Esophagus muscularis mucosa (tissue), 4 donors: Measurements from ENCODE around the gene ZNF526. TPM values are rescaled to one million over a fixed set of nuclear protein-coding genes. Genes with fewer than 3 reads are reported as not detected.

ENCODE experiments used
- DNase-seq: peaks from one replicate; pipeline ENCODE4 v3.0.0-alpha.2; 2017; ENCODE audit errors: extremely low spot score
- H3K27ac ChIP-seq, 4 donors: fragments of 200-600 bp; sonication (generic); replicated peaks in 1 of 4; 1 replicate in 3 of 4; 2 replicates in 1 of 4; pipeline ENCODE4 v1.5.1; 2016 to 2019; ENCODE audit warnings: mild to moderate bottlenecking in 1 of 4
- H3K27me3 ChIP-seq, 4 donors: fragments of 200-600 bp; sonication (generic); one replicate each; pipeline versions ENCODE4 v1.5.1 to v1.6.0; 2016 to 2019
- H3K36me3 ChIP-seq, 4 donors: fragments of 200-600 bp; sonication (generic); one replicate each; pipeline ENCODE4 v1.5.1; 2016 to 2019
- H3K4me1 ChIP-seq, 4 donors: fragments of 200-600 bp; sonication (generic); one replicate each; pipeline ENCODE4 v1.5.1; 2016 to 2019
- H3K4me3 ChIP-seq, 4 donors: fragments of 200-600 bp; sonication (generic); 1 replicate in 2 of 4; 2 replicates in 2 of 4; pipeline ENCODE4 v1.5.1; 2016 to 2019; ENCODE audit warnings: mild to moderate bottlenecking in 4 of 4, moderate library complexity in 1 of 4
- H3K9me3 ChIP-seq, 4 donors: fragments of 200-600 bp; sonication (generic); 1 replicate in 3 of 4; 2 replicates in 1 of 4; pipeline ENCODE4 v1.5.1; 2016 to 2019
- EP300 ChIP-seq: sonication (generic); formaldehyde crosslinking; IDR thresholded peaks from one replicate; pipeline ENCODE4 v1.6.1; 2017; ENCODE audit warnings: antibody characterized with exemption
- POLR2A ChIP-seq: fragments of 450-650 bp; IDR thresholded peaks from one replicate; pipeline ENCODE4 v1.6.1; 2017; ENCODE audit warnings: antibody characterized with exemption, moderate library complexity, mild to moderate bottlenecking, low read depth
- POLR2AphosphoS5 ChIP-seq, 2 donors: sonication (generic); formaldehyde crosslinking; IDR thresholded peaks; one replicate each; pipeline ENCODE4 v1.6.1; 2017; ENCODE audit warnings: antibody characterized with exemption in 2 of 2
- WGBS: methylation state at CpG from one replicate; pipeline ENCODE4 v1.1.5; 2018; 5-methylcytosine and 5-hydroxymethylcytosine counted together
- intact Hi-C: fragments of 100-400 bp; cut with DNase I; formaldehyde crosslinking; loops from one replicate; pipeline ENCODE4 v1.15.1; 2023
- total RNA-seq, 4 donors: library from RNA; depleted of rRNA; stranded (reverse); fragments of >200 nt; gene quantifications; one replicate each; pipeline versions ENCODE4 v1.1.0 to v1.2.1, GENCODE V29; 2016
- TF ChIP-seq, protein P1 (sequence below), 3 experiments: fragments of 200-600 bp in 2 of 3; fragments of 450-650 bp in 1 of 3; sonication (generic) in 2 of 3; IDR thresholded peaks; one replicate each; pipeline ENCODE4 v1.5.1; 2017 to 2019; ENCODE audit warnings: antibody characterized with exemption in 3 of 3, mild to moderate bottlenecking in 2 of 3, moderate library complexity in 1 of 3

Gene ZNF526
- total RNA-seq, 4 donors from 2014 or later: 4.3 to 8.6 (median 7.1) TPM

DNA sequence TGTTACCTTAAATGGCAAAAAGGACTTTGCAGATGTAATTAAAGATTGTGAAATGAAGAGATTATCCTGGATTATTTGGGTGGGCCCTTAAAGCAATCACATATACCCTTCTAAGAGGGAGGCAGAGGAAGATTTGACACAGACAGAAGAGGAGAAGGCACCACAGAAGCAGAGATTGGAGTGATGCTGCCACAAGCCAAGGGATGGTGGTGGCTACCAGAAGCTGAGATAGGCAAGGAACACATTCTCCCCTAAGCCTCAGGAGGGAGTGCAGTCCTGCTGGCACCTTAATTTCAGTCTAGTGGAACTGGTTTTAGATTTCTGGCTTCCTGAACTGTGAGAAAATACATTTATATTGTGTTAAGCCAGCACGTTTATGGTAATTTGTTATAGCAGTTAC is 26.8 kb upstream of the ZNF526 start:
- intact Hi-C loops: no loop called here
- Histone ChIP-seq H3K4me1 (no peaks in the 10 kb centered on the region), H3K36me3 (peaks cover 3 to 16% (median 9%) of the 10 kb centered on the region in 4 donors), H3K4me3 (no peak overlapping the region), H3K27me3 (no peaks in the 10 kb centered on the region), H3K9me3 (peaks cover 0 to 7% (median 0%) of the 10 kb centered on the region in 4 donors), H3K27ac (no peak overlapping the region)
- DNase-seq: no peak
- 64% methylated on average over 1 of the region's 1 CpG for WGBS
- TF ChIP-seq POLR2A: no peak
- no peak for TF ChIP-seq POLR2AphosphoS5 (IDR thresholded peaks at IDR 0.05)
- TF ChIP-seq EP300: no peak
- TF ChIP-seq, protein P1, sequence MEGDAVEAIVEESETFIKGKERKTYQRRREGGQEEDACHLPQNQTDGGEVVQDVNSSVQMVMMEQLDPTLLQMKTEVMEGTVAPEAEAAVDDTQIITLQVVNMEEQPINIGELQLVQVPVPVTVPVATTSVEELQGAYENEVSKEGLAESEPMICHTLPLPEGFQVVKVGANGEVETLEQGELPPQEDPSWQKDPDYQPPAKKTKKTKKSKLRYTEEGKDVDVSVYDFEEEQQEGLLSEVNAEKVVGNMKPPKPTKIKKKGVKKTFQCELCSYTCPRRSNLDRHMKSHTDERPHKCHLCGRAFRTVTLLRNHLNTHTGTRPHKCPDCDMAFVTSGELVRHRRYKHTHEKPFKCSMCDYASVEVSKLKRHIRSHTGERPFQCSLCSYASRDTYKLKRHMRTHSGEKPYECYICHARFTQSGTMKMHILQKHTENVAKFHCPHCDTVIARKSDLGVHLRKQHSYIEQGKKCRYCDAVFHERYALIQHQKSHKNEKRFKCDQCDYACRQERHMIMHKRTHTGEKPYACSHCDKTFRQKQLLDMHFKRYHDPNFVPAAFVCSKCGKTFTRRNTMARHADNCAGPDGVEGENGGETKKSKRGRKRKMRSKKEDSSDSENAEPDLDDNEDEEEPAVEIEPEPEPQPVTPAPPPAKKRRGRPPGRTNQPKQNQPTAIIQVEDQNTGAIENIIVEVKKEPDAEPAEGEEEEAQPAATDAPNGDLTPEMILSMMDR (IDR thresholded peaks at IDR 0.05): no peak

DNA sequence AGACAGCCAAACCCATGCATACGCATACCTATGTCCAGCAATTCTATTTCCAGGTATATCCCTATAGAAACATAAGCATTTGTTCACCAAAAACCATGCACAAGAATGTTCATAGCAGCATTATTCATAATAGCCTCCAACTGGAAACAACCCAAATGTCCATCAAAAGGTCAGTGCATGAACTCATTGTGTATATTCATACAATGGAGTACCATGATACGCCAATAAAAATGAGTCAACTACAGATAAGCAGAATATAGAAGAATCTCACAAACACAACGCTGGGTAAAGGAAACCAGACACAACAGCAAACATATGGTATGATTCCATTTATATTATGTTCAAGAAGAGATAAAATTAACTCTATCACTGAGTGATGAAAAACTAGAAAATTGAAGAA is 26.4 kb upstream of the ZNF526 start:
- DNase-seq: no peak
- intact Hi-C loops: no loop called here
- Histone ChIP-seq H3K27me3 (no peaks in the 10 kb centered on the region), H3K4me3 (no peak overlapping the region), H3K4me1 (peaks cover 0 to under 1% (median under 1%) of the 10 kb centered on the region in 4 donors), H3K9me3 (peaks cover 0 to 7% (median 0%) of the 10 kb centered on the region in 4 donors), H3K36me3 (peaks cover 7 to 20% (median 13%) of the 10 kb centered on the region in 4 donors), H3K27ac (no peak overlapping the region)
- 74% methylated on average over 3 of the region's 3 CpGs for WGBS
- no peak for TF ChIP-seq POLR2AphosphoS5 (IDR thresholded peaks at IDR 0.05)
- no peak for TF ChIP-seq POLR2A
- TF ChIP-seq, protein P1 (IDR thresholded peaks at IDR 0.05): no peak
- no peak for TF ChIP-seq EP300

DNA sequence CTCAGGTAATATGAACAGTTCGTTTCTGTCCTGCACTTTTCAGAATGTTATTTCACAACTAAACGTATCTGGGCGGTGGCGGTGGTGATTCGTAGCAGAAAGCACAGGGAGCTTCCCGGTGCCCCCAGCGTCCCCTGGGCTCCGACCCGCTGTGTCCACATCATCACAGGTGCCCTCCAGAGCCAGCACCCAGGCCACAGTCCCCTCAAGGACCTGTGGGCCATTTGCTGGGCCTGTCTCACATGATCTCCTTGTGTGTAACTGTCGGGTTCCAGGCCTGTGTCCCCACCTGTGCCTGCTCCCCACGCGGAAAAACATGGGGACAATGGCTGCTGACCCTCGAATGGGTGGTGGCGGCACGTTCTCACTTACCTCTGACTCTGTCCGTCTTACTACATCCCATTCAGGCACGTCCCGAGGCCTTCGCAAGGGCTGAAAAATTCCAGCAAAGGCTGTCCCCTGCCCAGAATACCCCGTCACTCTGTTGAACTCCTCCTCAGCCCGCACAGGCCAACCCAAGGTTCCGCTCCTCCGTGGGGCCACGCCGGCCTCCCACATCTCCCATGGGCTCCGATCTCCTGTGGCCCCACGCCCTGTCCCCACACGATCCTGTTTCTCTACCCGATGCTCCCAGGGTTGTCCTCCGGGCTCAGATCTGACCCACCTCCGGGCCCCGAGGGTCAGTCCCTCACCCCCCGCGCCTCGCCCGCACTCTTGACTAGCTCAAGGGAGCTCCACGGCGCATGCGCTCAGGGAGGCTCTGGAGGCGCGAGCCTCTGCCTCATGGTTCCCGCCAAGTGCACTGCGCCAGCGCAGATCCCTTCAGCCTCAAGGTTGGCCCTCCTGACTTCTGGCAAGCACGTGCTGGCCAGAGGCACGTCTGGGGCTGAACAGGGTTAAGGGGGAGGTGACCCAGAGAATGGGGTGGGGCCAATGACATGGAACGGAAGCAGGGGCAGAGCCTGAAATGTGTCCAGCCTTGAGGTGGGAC is 23.8 kb upstream of the ZNF526 start:
- intact Hi-C loops: no loop called here
- no peak for DNase-seq
- Histone ChIP-seq H3K4me3 (no peak overlapping the region), H3K27ac (no peak overlapping the region), H3K27me3 (no peaks in the 10 kb centered on the region), H3K36me3 (peaks cover 19 to 46% (median 37%) of the 10 kb centered on the region in 4 donors), H3K9me3 (peaks cover 0 to 7% (median 0%) of the 10 kb centered on the region in 4 donors), H3K4me1 (peaks cover 8 to 25% (median 15%) of the 10 kb centered on the region in 4 donors)
- TF ChIP-seq POLR2AphosphoS5 (IDR thresholded peaks at IDR 0.05) (no peak), EP300 (no peak), POLR2A (no peak)
- TF ChIP-seq, protein P1 (IDR thresholded peaks at IDR 0.05): no peak
- 89% methylated on average over 47 of the region's 47 CpGs for WGBS

DNA sequence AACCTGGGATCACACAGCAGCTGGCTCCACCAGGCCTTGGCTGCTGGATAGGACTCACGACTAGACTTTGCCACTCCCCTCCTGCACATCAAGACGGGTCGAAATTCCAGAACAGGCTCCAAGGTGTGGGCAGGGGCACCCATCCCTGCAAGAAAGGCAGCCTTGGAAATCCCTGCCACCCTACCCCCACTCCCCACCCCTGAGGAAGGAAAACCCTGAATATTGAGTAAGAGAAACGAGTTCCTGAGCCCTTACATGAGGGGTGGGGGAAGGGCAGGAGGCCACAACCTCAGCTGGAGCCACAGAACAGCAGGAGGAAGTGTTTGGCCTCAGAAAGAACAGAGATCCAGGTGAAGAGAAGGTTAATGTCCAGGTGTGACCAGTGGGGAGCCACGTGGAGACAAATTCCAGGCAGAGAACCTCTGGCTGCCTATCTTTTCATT is 22.7 kb upstream of the ZNF526 start:
- WGBS: 63% methylated on average over 5 of the region's 5 CpGs
- no peaks in the 10 kb centered on the region for H3K27me3 ChIP-seq
- H3K9me3 ChIP-seq: peaks cover 0 to 7% (median 0%) of the 10 kb centered on the region in 4 donors
- intact Hi-C loops: no loop called here
- TF ChIP-seq, protein P1 (IDR thresholded peaks at IDR 0.05): no peak
- TF ChIP-seq POLR2AphosphoS5 (IDR thresholded peaks at IDR 0.05): no peak
- TF ChIP-seq POLR2A: no peak
- TF ChIP-seq EP300: no peak
- H3K27ac ChIP-seq: no peak overlapping the region
- no peak for DNase-seq
- H3K4me3 ChIP-seq: no peak overlapping the region
- peaks cover 8 to 26% (median 17%) of the 10 kb centered on the region in 4 donors for H3K4me1 ChIP-seq
- peaks cover 20 to 57% (median 46%) of the 10 kb centered on the region in 4 donors for H3K36me3 ChIP-seq
